GM12801 (cell line): ENCODE results near the gene SCARB1.

Experiments used
- CTCF ChIP-seq: IDR thresholded peaks from one replicate; pipeline ENCODE4 v1.5.1; 2011; ENCODE audit warnings: control low read depth; ENCODE audit not compliant: insufficient read length; ENCODE audit errors: extremely low read depth

Gene SCARB1

GRCh38 chr12:124769881-124770512 lies 93.7 kb downstream of the SCARB1 start:
- no peak for TF ChIP-seq CTCF

GRCh38 chr12:124769163-124769530 lies 94.5 kb downstream of the SCARB1 start:
- TF ChIP-seq CTCF = no peak

- no peak for TF ChIP-seq CTCF
Observed at GRCh38 chr12:124768452-124769162, 95.1 kb downstream of the SCARB1 start.

GRCh38 chr12:124767066-124767821 lies 96.4 kb downstream of the SCARB1 start:
- no peak for TF ChIP-seq CTCF

- no peak for TF ChIP-seq CTCF
Observed at GRCh38 chr12:124766727-124767065, 97.0 kb downstream of the SCARB1 start.

- TF ChIP-seq CTCF = no peak
Observed at GRCh38 chr12:124765581-124766489, 97.8 kb downstream of the SCARB1 start.
